Brain microvascular endothelial cell (primary cell): ENCODE results near the gene TRIM47.
"Not testable (repeated sequence)": the region's sequence is repeated elsewhere in the genome, so short reads cannot be mapped to it uniquely, and the experiment has no call there.

ENCODE experiments used
- DNase-seq: peaks from one replicate; pipeline ENCODE4 v3.0.0-alpha.2; 2020
- H3K27ac ChIP-seq: fragments of 250-450 bp; sonication (Bioruptor Pico); 2 replicates; pipeline ENCODE4 v1.5.1; 2020; ENCODE audit warnings: mild to moderate bottlenecking, moderate library complexity
- H3K27me3 ChIP-seq: fragments of 250-450 bp; sonication (Bioruptor Pico); replicated peaks from 2 replicates; pipeline ENCODE4 v1.5.1; 2020; ENCODE audit warnings: mild to moderate bottlenecking
- H3K36me3 ChIP-seq: fragments of 250-450 bp; sonication (Bioruptor Pico); replicated peaks from 2 replicates; pipeline ENCODE4 v1.5.1; 2020; ENCODE audit warnings: mild to moderate bottlenecking
- H3K4me3 ChIP-seq: 2 replicates; pipeline ENCODE4 v1.5.1; 2011; ENCODE audit warnings: low read depth, mild to moderate bottlenecking, control low read depth, low read length, moderate library complexity
- CTCF ChIP-seq: IDR thresholded peaks from 2 replicates; pipeline ENCODE4 v1.5.1; 2011; ENCODE audit warnings: low read depth, mild to moderate bottlenecking, moderate library complexity, low read length, control low read depth, inconsistent platforms; ENCODE audit errors: missing control alignments
- in situ Hi-C: cut with HindIII; loops from 2 replicates; pipeline ENCODE4 v1.10.0; 2017; ENCODE audit warnings: low sequenced_read_pairs, low pct_ligation_motif_present

TRIM47 gene

GRCh38 chr17:75856062-75856756, 22.2 kb downstream of the TRIM47 start:
- TF ChIP-seq CTCF = peak; percentile 38

GRCh38 chr17:75855310-75856061, 22.9 kb downstream of the TRIM47 start, which contains the start of gene WBP2:
WBP2 (minus strand) TSS chr17:75855335; CDS start chr17:75855297, 38 bp downstream.
- H3K27ac ChIP-seq = peak within 1 kb of the TSS; percentile 90
- H3K4me3 ChIP-seq = peak within 1 kb of the TSS; percentile 92
- in situ Hi-C loops = no loop called here
- peaks cover 11% of the 10 kb centered on the region for H3K36me3 ChIP-seq
- no peak for TF ChIP-seq CTCF
- H3K27me3 ChIP-seq = no peaks in the 10 kb centered on the region
- DNase-seq = peak; percentile 100

More at GRCh38 chr17:75856062-75856756, 22.2 kb downstream of the TRIM47 start:
- Histone ChIP-seq H3K4me3 (peak overlapping the region; percentile 92), H3K27me3 (no peaks in the 10 kb centered on the region), H3K36me3 (peaks cover 4% of the 10 kb centered on the region), H3K27ac (peak overlapping the region; percentile 84)
- DNase-seq = no peak
- in situ Hi-C loops = no loop called here

GRCh38 chr17:75854881-75855309, 23.5 kb downstream of the TRIM47 start:
- H3K36me3 ChIP-seq = peaks cover 15% of the 10 kb centered on the region
- in situ Hi-C loops = no loop called here
- no peaks in the 10 kb centered on the region for H3K27me3 ChIP-seq
- peak overlapping the region; percentile 90 for H3K27ac ChIP-seq
- H3K4me3 ChIP-seq = peak overlapping the region; percentile 92
- DNase-seq = no peak
- TF ChIP-seq CTCF = peak; percentile 17

GRCh38 chr17:75854101-75854748, 24.2 kb downstream of the TRIM47 start:
- Histone ChIP-seq H3K4me3 (peak overlapping the region; percentile 92), H3K36me3 (peaks cover 22% of the 10 kb centered on the region), H3K27me3 (no peaks in the 10 kb centered on the region), H3K27ac (peak overlapping the region; percentile 90)
- DNase-seq = peak; percentile 60
- TF ChIP-seq CTCF = no peak
- in situ Hi-C loops = no loop called here

GRCh38 chr17:75853433-75853832, 24.9 kb downstream of the TRIM47 start:
- peak overlapping the region; percentile 90 for H3K27ac ChIP-seq
- H3K27me3 ChIP-seq = no peaks in the 10 kb centered on the region
- H3K36me3 ChIP-seq = peaks cover 30% of the 10 kb centered on the region
- TF ChIP-seq CTCF = no peak
- in situ Hi-C loops = no loop called here
- H3K4me3 ChIP-seq = no peak overlapping the region
- DNase-seq = peak; percentile 86

- in situ Hi-C loops, H3K27ac ChIP-seq: not testable (repeated sequence)
- H3K36me3 ChIP-seq = peaks cover 46% of the 10 kb centered on the region
Observed at GRCh38 chr17:75851693-75851991, 26.7 kb downstream of the TRIM47 start.

More at GRCh38 chr17:75851693-75851991, 26.7 kb downstream of the TRIM47 start:
- not testable (repeated sequence) for DNase-seq, H3K4me3 ChIP-seq, H3K27me3 ChIP-seq
